RWPE1 (cell line): ENCODE results near the gene PCLAF.

Source experiments
- CTCF ChIA-PET: fragments of 350-600 bp; sonication (Branson Sonifier 250); formaldehyde crosslinking; extraction: SDS; loops from one replicate; lab custom pipeline; 2021; lab: Yijun Ruan, JAX
- POLR2A ChIA-PET: fragments of 400-600 bp; formaldehyde crosslinking; extraction: SDS; loops from one replicate; lab custom pipeline; 2020; ENCODE audit warnings: antibody characterized with exemption; ENCODE audit not compliant: low non-redundant PET; lab: Yijun Ruan, JAX
- DNase-seq: peaks from one replicate; pipeline ENCODE4 v3.0.0; 2012; ENCODE audit warnings: low spot score
- H3K27ac ChIP-seq: fragments of 450-650 bp; 2 replicates; pipeline ENCODE4 v1.5.1; 2017
- TF ChIP-seq, protein P1 (sequence below): fragments of 450-650 bp; conservative IDR thresholded peaks from 2 replicates; pipeline ENCODE4 v1.5.1; 2017; ENCODE audit warnings: low read depth, mild to moderate bottlenecking

PCLAF gene

DNA sequence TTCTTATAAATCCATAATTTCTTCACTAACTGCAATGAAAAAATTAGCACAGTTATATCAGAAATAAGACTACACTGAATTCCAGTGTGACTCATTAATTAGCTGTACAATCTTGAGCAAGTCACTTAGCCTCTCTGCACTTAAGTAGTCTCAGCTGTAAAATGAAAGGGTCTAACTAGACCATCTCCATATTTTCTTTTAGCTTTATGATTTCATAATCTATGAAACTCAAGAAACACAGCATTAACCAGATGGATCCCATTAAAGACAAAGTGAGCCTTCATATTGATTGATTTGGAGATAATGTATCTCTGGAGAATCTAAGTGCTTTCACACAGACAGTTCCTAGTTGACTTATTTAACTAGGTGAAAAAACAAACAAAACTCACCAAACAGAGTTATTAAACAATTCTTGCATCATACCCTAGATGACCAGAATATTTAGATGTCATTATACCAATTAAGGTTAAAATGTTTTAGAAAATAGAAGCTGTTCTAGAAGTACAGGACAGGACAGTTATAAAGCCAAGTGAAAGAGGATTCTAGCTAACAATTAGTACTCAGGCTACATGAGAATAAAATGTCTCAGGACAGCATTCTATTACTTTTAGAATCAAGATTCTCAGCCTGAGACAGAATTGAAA lies 36.5 kb downstream of the PCLAF start:
- DNase-seq: no peak
- ChIA-PET POLR2A (no interaction called here), CTCF (interaction anchor here (0.7 kb wide), 1 partner anchor 21 kb away, joined by 3 read pairs; no protein-coding TSS in a partner anchor)
- no peak overlapping the region for H3K27ac ChIP-seq
- TF ChIP-seq, protein P1, sequence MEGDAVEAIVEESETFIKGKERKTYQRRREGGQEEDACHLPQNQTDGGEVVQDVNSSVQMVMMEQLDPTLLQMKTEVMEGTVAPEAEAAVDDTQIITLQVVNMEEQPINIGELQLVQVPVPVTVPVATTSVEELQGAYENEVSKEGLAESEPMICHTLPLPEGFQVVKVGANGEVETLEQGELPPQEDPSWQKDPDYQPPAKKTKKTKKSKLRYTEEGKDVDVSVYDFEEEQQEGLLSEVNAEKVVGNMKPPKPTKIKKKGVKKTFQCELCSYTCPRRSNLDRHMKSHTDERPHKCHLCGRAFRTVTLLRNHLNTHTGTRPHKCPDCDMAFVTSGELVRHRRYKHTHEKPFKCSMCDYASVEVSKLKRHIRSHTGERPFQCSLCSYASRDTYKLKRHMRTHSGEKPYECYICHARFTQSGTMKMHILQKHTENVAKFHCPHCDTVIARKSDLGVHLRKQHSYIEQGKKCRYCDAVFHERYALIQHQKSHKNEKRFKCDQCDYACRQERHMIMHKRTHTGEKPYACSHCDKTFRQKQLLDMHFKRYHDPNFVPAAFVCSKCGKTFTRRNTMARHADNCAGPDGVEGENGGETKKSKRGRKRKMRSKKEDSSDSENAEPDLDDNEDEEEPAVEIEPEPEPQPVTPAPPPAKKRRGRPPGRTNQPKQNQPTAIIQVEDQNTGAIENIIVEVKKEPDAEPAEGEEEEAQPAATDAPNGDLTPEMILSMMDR: no peak

DNA sequence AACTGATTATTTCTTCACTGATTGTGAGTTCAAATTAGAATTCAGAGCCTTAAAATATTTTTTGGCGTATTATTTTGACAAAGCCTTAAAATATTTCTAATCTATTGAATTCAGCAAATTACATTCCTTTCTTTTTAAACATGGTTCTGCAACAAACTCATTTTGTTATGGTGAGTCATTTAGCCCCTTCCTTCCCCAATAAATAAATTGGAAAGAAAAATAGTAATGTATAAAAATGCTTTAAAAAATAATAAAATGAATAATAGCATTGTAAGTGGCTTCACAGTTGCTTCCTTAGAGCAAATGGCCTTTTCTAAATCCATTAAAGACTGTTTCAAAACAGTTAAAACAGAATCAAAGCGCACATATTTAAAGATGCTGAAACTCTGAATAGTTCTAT lies 37.4 kb downstream of the PCLAF start:
- no peak overlapping the region for H3K27ac ChIP-seq

DNA sequence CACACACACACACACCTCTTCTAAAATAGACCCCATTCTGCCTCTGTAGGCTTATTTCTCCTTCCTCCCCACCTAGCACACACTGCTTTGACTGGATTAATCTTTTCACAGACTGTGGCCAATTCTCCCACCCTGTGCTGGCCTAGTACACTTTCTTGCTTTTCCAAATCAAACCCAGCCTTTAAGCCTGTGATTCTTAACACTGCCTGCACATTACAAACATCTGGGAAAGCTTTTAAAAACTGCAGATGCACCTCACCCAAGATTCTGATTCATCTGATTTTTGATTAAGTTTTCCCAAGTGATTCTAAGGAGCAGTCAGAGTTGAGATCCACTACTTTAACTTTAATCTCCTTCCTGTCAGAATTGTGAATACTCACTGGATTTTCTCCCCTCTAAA lies 38.0 kb downstream of the PCLAF start:
- CTCF ChIA-PET: no interaction called here
- DNase-seq: no peak
- no peak overlapping the region for H3K27ac ChIP-seq
- TF ChIP-seq, protein P1: no peak
- POLR2A ChIA-PET: no interaction called here

More for the DNA sequence above, 37.4 kb downstream of the PCLAF start:
- TF ChIP-seq, protein P1: no peak
- DNase-seq: no peak
- ChIA-PET CTCF (no interaction called here), POLR2A (no interaction called here)

DNA sequence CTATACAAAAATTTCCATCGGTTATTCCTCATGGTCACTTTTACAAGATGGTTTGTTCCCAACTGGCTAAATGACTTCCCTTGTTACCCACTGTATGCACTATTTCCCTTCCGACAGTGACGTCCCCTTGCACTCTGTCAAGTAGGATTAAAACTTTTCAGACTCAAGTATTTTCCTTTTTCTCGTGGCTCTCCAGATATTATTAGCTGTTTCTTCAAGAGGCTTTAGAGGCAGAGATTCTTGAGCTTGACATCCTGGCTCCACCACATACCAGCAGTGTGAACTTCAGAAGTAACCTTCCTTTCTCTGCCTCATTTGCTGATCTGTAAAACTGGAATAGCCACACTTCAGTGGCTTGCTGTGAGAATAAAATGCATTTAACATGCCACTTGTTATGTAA lies 39.3 kb downstream of the PCLAF start:
- DNase-seq: no peak
- no peak overlapping the region for H3K27ac ChIP-seq
- POLR2A ChIA-PET: no interaction called here
- CTCF ChIA-PET: interaction anchor here (0.9 kb wide), 1 partner anchor 9 kb away, joined by 4 read pairs; no protein-coding TSS in a partner anchor
- TF ChIP-seq, protein P1: no peak

DNA sequence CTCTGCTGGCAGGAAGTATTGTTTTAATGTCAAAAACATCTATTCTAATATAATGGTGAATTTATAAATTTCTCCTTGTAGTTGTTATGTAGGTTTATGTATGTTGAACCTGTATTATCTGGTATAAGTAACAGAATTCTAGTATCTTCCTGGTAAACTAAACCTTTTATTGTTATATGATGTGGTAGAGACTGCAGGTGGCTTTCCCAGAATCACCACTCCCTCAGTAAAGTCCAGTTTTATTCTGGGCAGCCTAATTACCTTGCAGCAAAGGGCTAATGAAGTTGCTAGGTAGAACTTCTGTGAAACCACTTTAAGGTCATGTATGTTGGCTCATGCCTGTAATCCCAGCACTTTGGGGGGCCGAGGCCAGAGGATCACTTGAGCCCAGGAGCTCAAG lies 40.9 kb downstream of the PCLAF start:
- CTCF ChIA-PET: interaction anchor here (0.6 kb wide), 1 partner anchor 44 kb away, joined by 5 read pairs; no protein-coding TSS in a partner anchor
- no peak for DNase-seq
- TF ChIP-seq, protein P1: no peak
- POLR2A ChIA-PET: no interaction called here
- H3K27ac ChIP-seq: no peak overlapping the region

DNA sequence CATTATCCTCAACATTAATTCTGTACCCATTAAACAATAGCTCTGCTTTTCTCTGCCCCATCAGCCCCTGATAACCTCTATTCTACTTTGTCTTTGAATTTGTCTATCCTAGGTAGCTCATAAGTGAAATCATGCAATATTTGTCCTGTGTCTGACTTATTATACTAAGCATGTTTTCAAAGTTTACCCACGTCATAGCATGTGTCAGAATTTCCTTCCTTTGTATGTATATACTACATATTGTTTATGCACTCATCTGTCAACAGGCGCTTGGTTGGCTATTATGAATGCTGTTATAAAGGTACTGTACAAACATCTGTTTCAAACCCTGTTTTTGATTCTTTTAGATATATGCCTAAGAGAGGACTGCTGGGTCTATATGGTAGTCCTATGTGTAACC lies 43.5 kb downstream of the PCLAF start:
- CTCF ChIA-PET: no interaction called here
- POLR2A ChIA-PET: no interaction called here
- TF ChIP-seq, protein P1: no peak
- DNase-seq: no peak
- H3K27ac ChIP-seq: no peak overlapping the region
